ENCODE measurements around the gene SH3RF1. TPM values are rescaled to one million over a fixed set of nuclear protein-coding genes. Genes with fewer than 3 reads are reported as not detected.

Gene SH3RF1
- total RNA-seq, 1 donor from 2014 or later = 35.2 TPM

GRCh38 chr4:169202145-169202699 is 68.5 kb downstream of the SH3RF1 start:
- no peaks in the 10 kb centered on the region for H3K27me3 Mint-ChIP-seq (ENCODE audit: unreplicated experiment)
- TF ChIP-seq CTCF (IDR thresholded peaks at IDR 0.05; ENCODE audit: partially characterized antibody, unreplicated experiment) = no peak
- no peak for DNase-seq
- H3K36me3 Mint-ChIP-seq (ENCODE audit: unreplicated experiment) = no peaks in the 10 kb centered on the region
- no peaks in the 10 kb centered on the region for H3K9me3 Mint-ChIP-seq (ENCODE audit: unreplicated experiment)
- peaks cover 29% of the 10 kb centered on the region for H3K4me1 Mint-ChIP-seq (ENCODE audit: low read depth, unreplicated experiment)
- H3K27ac Mint-ChIP-seq (ENCODE audit: unreplicated experiment) = no peak overlapping the region
- no peak overlapping the region for H3K4me3 Mint-ChIP-seq (ENCODE audit: unreplicated experiment)

GRCh38 chr4:169201222-169202144 is 69.3 kb downstream of the SH3RF1 start:
- Mint-ChIP-seq H3K9me3 (ENCODE audit: unreplicated experiment) (no peaks in the 10 kb centered on the region), H3K4me3 (ENCODE audit: unreplicated experiment) (peak overlapping the region; percentile 31), H3K4me1 (ENCODE audit: low read depth, unreplicated experiment) (peaks cover 29% of the 10 kb centered on the region), H3K36me3 (ENCODE audit: unreplicated experiment) (no peaks in the 10 kb centered on the region), H3K27ac (ENCODE audit: unreplicated experiment) (peak overlapping the region; percentile 3), H3K27me3 (ENCODE audit: unreplicated experiment) (no peaks in the 10 kb centered on the region)
- TF ChIP-seq CTCF (IDR thresholded peaks at IDR 0.05; ENCODE audit: partially characterized antibody, unreplicated experiment) = no peak
- no peak for DNase-seq

DNA sequence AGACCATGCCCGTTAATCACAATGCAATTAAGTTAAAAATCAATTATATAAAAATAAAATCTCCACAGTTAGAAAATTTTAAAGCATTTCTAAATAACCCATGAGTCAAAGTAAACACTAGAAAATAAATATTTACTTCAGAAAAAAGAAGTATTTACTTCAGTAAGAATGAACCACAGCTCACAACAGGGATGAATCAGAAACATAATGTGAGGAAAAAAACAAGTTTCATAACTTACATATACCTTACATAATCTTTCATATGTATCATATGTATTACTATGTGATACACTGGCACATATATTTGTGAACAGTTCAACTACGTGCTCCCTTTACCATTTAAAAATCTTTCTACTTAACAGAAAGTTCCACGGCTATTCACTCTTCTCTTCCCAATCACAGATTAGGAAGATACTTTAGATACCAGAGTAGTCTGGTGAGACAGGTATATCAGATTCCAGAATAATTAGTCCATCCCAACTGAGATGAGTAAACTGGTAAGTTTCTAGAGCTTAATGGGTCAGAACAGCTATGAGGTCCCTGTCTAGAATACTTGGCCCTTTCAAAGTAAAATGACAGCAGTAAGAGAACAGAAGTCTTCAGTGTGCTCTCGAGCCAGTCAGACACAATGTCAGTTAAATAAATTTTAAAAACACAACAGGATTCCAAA is 70.3 kb downstream of the SH3RF1 start:
- Mint-ChIP-seq H3K4me1 (ENCODE audit: low read depth, unreplicated experiment) (peaks cover 27% of the 10 kb centered on the region), H3K4me3 (ENCODE audit: unreplicated experiment) (no peak overlapping the region), H3K27ac (ENCODE audit: unreplicated experiment) (no peak overlapping the region), H3K9me3 (ENCODE audit: unreplicated experiment) (no peaks in the 10 kb centered on the region), H3K36me3 (ENCODE audit: unreplicated experiment) (no peaks in the 10 kb centered on the region), H3K27me3 (ENCODE audit: unreplicated experiment) (no peaks in the 10 kb centered on the region)
- TF ChIP-seq CTCF (IDR thresholded peaks at IDR 0.05; ENCODE audit: partially characterized antibody, unreplicated experiment) = no peak
- no peak for DNase-seq

DNA sequence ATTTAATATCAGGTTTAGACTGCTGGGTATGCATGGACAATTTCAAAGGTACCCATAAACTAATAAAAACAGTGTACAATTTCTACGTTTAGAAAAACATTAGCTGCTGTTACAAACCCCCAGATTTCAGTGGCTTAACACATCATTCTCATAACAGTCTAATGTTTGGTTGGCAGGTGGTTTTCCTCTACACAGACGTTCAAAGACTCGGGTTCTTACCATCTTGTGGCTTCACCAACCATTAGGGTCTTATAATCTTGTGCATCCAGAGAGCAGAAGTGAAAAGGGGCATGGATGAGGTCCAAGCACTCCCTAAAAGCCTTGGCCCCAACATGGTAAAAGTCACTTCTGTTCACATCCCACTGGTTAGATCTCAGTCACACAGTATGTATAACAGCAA is 71.6 kb downstream of the SH3RF1 start:
- Mint-ChIP-seq H3K4me1 (ENCODE audit: low read depth, unreplicated experiment) (peaks cover 27% of the 10 kb centered on the region), H3K9me3 (ENCODE audit: unreplicated experiment) (no peaks in the 10 kb centered on the region), H3K4me3 (ENCODE audit: unreplicated experiment) (no peak overlapping the region), H3K27me3 (ENCODE audit: unreplicated experiment) (no peaks in the 10 kb centered on the region), H3K36me3 (ENCODE audit: unreplicated experiment) (no peaks in the 10 kb centered on the region), H3K27ac (ENCODE audit: unreplicated experiment) (no peak overlapping the region)
- TF ChIP-seq CTCF (IDR thresholded peaks at IDR 0.05; ENCODE audit: partially characterized antibody, unreplicated experiment) = no peak
- no peak for DNase-seq

Data from glutamatergic neuron (in vitro differentiated cells).